Forelimb muscle (tissue), 1 donor: ENCODE data around the gene ZNF519. TPM values are rescaled to one million over a fixed set of nuclear protein-coding genes. Genes with fewer than 3 reads are reported as not detected.
"Not testable (repeated sequence)": the region's sequence is repeated elsewhere in the genome, so short reads cannot be mapped to it uniquely, and the experiment has no call there.

Experiments used
- DNase-seq: peaks from one replicate; pipeline ENCODE4 v3.0.0-alpha.2; 2013; ENCODE audit warnings: low read depth
- polyA plus RNA-seq: library from polyadenylated mRNA; unstranded; fragments of 120-200 nt; gene quantifications from one replicate; pipeline ENCODE4 v1.2.1, GENCODE V29; 2013; ENCODE audit not compliant: insufficient read length

ZNF519 gene
- 5.6 TPM for polyA plus RNA-seq

DNA sequence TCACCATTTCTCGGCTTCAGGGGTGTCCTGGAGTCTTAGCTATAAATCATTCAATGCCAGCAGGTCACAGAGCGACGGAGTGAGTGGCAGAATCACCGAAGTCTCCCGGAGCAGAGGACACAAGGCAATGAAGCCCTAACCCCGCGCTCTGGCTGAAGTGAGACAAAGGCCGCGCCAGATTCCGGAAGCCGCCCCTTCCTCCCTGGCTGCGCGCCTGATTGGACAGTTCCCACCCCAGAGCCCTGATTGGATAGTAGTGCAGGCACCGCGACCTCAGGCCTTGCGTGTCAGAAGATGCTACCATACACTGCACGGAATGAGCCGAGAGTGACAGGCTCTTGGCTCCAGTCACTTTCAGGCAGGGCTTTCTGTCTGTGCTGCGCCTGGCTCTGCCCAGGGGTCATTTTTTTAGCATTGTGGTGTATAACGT lies at the start of gene ZNF519:
TSS of gene ZNF519 (minus strand) at position 165 of the 430 bp plus-strand sequence. CDS start at position 7, 158 bp downstream.
- peak; percentile 93 for DNase-seq

DNA sequence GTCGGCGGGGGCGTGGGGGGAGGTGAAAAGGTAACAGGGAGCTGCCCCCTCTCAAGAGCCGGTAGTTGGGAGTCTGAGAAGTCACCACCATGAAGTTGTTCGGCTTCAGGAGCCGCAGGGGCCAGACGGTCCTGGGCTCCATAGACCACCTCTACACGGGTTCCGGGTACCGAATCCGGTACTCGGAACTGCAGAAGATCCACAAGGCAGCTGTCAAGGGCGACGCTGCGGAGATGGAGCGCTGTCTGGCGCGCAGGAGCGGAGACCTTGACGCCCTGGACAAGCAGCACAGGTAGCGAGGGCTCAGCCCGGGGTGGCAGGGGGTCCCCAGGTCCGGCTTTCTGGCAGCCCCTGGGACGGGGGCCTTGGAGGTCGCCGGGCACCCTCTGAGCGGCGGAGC lies 47.1 kb upstream of the ZNF519 start:
- no peak for DNase-seq

DNA sequence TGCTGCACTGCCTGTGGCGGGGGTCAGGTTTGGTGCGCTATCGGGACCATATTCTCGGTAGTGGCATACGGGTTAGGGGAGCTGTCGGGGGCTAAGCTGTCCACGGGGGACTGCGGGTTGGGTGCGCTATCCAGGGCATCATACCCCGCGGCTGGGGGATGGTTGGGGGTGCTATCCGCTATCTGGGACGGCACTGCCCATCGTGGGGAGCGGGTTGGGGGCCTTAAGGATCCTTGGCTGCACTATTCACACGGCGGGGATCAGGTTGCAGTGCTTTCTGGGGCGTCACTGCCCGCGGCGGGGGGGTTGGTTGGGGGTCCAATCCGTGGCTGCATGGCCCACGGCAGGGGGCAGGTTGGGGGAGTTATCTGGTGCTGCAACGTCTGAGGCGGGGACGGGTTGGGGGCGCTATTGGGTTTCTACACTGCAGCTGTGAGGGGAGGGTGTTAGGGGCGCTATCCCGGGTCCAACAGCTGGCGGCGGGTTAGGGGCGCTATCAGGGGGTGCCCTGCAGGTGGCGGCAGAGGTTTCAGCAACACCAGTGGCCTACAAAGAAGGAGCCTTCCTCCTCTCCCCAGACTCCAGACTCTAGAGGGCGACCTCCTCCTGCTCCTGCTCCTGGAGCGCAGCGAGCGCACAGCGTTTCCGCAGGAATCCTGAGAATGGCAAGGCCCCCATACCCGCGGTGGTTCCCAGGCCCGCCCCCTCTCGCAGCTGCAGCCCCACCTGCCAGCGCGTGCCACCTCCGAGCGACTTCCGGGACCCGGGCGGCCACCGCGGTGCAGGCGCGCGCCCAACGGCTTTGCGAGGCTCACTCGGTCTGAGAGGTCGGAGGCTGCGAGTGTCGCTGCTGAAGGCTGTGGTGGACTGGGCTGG lies 46.3 kb upstream of the ZNF519 start:
- not testable (repeated sequence) for DNase-seq

DNA sequence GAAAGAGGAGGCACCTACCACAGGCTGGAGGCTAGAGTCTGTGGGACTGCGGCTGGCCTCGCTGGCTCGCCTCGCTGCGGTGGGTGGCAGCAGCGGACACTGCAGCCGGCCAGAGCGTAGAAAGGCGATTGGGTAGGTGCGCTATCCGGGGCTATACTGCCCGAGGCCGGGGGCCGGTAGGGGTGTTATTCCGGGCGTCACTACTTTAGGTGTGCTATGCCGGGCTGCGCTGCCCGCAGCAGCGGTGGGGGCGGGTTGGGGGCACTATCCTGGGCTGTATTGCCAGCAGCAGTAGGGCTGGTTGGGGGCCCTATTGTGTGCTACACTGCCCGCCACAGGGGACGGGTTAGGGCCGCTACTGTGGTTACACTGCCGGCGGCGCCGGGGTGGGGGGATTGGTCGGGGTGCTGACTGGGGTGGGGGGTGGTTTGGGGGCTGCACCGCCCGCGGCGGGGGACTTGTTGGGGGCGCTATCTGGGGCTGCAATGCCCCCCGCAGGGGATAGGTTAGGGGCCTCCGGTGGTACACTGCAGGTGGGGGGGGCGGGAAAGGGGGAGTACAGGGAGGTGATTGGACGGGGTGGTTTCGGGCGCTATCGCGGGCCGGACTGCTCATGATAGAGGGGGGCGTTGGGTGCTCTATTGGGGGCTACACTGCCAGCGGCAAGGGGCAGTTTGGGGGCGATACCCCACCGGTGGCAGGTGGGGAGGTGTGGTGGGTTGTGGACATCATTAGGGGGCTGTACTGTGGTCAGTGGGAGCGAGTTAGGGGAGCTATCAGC lies 45.5 kb upstream of the ZNF519 start:
- not testable (repeated sequence) for DNase-seq

DNA sequence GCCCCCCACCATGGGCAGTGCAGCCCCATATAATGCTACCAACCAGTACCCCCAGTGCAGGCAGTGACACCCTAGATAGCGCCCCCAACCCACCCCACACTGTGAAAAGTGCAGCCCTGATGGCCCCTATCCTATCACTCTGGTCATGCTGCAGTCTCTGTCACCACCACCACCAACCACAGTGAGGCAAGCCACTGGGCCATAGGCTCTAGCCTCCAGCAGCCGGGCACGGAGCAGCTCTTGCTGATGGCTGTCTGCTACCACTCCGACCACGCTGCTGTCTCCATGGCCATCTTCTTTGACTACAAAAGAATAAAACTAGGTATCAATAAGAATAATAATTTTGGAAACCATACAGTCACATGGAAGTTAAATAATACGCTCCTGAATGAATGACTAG lies 43.2 kb upstream of the ZNF519 start:
- DNase-seq: not testable (repeated sequence)

DNA sequence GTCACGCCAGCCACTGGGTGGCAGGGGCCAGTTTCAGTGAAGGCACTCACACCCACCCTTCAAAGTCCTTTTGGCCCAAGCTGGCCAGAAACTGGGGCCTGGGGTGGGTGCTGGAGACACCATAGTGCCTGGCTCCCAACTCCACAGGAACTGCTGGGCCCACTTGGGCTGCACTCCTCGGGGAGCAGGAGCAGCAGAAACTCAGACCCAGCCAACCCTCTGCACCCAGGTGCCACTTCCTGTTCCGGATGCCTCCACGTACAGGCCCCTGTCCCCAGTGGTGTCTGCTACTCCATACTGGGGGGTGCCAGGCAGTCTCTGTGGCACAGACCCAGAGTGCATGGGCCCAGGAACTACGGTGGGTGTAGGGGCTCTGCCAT lies 42.5 kb upstream of the ZNF519 start:
- DNase-seq: no peak

DNA sequence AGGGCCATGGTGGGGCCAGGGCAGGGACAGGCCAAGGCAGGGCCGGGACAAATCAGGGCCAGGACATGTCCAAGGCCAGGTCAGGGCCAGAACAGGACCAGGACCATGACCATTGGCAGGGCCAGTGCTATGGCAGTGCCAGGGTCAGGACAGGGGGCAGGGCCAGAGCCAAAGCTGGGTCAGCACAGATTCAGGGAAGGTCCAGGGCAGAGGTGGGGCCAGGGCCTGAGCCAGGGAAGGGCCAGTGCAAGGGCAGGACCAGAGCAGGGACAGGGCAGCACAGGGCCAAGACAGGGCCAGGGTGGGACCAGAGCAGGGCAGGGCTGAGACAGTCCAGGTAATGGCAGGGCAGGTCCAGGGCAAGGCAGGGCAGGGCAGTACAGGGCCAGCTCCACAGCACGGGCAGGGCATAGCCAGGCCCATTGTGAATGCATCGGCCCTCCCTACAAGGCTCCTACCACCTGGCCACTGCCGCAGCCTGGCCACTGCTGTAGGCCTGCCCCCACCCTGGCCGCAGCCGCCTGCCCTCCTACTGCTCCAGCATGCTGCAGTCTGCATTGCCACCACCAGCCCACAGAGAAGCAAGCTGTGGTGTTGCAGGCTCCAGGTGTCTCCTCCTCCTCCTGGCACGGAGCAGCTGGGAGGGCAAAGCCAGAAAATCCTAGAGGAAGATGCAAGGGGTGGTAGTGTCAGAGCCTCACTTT lies 41.9 kb upstream of the ZNF519 start:
- not testable (repeated sequence) for DNase-seq

DNA sequence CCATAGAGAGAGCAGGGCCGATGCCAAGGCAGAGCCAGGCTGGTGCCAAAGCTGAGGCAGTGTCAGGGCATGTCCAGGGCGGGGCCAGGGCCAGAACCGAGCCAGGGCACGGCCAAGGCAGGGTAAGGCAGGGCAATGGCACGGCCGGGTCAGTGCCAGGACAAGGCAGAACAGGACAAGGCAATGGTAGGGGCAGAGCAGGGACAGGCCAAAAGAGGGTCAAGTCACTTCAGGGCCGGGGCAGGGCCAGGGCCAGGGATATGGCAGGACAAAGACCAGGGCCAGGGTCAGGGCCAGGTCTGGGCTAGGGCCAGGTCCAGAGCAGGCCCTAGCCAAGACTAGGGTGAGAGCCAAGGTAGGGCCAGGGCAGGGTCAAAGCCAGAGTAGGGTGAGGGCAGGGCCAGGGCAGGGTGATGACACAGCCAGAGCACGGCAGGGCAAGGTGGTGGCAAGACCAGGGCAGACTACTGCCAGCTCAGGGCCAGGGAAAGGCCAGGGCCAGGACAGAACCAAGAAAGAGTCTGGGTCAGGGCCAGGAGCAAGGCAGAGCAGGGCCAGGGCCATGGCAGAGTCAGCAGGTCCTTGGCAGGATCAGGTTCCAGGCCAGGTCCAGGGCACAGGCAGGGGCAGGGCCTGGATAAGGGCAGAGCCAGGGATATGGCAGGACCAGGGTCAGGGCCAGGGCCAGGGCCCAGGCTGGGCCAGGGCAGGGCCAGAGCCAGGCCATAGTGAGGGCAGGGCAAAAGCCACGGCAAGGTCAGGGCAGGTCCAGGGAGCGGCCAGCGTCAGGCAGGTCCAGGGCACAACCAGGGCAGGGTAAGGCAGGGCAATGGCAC lies 41.1 kb upstream of the ZNF519 start:
- not testable (repeated sequence) for DNase-seq

DNA sequence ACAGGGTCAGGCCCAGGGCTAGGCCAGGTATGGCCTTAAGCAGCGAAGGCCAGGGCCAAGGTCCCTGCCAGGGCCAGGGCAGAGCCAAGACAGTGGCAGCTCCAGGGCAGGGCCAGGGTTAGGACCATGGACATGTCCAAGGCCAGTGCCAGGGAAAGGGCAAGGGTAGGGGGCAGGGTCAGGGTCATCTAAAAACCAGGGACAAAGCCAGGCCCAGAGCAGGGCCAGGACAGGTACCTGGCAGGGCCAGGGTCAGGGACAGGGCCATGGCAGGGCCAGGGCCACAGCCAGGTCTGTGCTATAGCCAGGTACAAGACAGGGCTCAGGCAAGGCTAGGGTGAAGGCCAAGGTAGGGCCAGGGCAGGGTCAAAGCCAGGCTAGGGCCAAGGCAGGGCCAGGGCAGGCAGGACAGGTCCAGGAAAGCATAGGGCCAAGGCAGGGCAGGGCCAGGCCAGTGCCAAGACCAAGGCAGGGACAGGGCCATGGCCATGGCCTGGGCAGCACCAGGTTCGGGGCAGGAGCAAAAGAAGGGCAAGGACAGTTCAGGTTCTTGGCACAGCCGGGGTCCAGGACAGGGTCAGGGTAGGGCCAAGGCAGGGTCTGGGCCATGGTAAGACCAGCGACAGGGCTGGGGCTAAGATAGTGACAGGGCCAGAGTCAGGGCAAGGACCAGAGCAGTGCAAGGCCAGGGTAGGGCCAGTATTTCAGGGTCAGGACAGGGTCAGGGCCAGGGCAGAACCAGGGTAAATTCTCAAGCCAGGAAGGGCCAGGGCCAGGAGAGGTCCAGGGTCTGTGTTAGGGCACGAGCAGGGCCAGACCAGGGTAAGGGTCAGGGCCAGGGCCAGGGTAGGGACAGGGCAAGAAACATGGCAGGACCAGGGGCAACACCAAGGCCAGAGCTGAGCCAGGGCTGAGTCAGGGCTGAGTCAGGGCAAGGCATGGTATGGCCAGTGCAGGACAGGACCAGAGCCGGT lies 40.2 kb upstream of the ZNF519 start:
- not testable (repeated sequence) for DNase-seq

DNA sequence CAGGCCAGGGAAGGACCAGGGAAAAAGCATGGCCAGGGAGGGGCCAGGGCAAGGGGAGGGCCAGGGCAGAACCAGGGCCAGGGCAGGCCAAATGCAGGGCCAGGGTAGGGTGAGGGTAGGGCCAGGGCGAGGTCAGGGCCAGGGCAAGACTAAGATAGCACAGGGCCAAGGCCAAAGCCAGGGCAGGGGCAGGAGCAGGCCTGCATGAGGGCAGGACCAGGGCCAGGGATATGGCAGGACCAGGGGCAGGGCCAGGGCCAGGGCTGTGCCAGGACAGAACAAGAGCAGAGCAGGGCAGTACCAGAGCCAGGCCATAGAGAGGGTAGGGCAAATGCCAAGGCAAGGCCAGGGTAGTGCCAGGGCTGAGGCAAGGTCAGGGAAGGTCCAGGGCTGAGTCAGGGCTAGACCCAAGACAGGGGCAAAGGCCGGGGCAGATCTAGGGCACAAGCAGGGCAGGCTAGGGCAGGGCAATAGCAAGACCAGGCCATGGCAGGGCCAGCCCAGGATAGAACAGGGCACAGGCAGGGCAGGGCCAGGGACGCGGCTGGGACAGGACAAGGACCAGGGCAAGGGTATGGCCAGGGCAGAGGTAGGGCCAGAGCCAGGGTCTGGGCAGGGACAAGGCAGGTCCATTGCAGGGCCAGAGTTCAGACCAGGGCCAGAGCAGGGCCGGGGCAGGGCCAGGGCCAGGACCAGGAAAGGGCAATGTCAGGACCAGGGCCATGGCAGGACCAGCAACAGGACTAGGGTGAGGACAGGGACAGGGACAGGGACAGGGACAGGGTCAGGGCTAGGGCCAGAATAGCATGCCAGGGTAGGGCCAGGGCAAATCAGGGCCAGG lies 39.3 kb upstream of the ZNF519 start:
- DNase-seq: not testable (repeated sequence)

DNA sequence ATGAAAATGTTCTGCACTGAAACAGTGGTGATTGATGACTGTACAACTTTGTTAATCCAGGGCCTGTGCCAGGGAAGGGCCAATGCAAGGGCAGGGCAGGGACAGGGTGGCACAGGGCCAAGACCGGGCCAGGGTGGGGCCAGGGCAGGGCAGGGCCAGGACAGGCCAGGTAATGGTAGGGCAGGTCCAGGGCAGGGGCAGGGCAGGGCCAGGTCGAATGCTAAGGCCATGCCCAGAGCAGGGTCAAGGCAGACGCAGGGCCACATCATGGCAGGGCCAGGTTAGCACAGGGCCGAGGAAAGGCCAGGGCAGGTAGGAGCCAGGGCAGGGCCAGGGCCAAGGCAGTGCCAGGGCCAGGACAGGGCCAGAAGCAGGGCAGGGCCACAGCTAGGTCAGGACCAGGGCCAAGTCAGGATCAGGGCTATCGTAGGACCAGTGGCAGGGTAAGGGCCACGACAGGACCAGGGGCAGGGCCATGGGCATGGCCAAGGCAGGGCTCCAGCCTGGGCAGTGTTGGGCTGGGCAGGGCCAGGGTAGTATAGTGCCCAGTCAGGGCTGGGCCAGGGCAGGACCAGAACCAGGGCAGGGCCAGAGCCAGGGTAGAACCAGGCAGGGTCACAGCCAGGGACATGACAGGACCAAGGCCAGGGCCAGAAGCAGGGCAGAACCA lies 38.3 kb upstream of the ZNF519 start:
- DNase-seq: not testable (repeated sequence)

DNA sequence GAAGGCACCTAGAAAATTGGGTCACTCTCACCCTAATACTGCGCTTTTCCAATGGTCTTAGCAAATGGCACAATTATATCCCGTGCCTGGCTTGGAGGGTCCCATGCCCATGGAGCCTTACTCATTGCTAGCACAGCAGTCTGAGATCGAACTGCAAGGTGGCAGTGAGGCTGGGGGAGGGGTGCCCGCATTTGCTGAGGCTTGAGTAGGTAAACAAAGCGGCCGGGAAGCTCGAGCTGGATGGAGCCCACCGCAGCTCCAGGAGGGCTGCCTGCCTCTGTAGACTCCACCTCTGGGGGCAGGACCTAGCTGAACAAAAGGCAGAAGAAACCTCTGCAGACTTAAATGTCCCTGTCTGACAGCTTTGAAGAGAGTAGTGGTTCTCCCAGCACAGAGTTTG lies 30.7 kb upstream of the ZNF519 start:
- DNase-seq: not testable (repeated sequence)

DNA sequence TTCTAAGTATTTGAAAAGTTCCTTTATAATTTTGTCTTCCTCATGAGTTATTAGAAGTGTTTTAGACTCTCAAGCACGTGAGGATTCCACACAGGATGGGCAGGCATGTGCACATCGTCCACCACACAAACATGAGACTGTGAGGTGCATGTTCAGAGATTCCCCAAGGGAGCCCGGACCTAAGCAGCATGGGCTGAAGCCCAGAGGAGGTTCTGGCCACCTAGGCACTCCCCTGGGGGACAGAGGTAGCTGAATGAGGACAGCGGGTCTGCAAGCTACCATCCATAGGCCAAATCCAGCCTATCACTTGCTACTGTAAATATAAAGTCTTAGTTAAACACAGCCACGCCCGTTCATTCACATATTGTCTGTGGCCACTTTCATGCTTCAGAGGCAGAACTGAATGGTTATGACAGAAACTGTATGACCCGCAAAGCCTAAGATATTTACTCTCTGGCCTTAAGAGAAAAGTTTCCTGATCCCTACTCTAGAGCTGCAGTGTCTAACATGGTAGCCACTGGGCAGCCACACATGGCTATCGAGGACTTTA lies 19.4 kb upstream of the ZNF519 start:
- not testable (repeated sequence) for DNase-seq

DNA sequence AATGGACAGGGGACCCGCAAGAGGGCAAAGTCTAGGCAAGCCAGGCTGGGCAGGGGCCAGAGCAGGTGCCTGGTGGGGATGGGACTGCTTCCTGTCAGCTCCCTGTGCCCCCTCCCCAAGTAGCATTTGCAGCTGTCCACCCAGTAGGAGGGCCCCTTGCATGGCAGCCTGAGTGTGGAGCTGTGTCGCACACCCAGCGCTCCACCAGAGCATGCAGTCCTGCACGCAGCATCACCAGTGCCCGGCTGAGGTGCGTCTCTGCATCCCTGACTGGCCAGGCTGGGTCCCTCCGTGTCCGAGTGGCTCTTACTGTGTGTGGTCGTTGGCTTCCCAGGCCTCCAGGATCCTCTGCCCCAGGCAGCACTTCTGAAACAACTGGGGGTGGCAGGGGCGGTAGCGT lies 18.5 kb upstream of the ZNF519 start:
- DNase-seq: not testable (repeated sequence)

DNA sequence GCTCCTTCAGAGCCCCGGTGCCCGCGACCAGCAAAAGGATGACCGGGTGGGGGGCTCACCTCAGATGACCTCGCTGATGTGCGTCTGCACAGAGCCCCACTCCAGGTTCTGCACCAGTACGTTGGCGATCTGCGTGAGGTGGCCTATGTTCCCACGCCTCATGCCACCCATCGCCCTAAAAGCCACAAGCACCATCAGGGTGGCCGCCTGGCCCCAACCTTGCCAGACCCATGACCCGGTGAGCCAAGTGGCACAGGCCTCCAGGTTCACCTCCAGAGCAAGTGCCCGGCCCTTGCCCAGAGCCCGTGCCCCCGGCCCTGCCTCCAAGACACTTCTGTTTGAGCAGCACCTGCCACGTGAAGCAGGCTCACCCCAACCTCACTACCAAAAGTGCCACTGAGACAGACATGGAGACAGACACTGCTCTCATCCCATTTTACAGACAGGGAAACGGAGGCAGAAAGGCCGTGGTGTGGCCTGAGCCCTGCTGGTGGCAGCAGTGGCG lies 17.7 kb upstream of the ZNF519 start:
- DNase-seq: not testable (repeated sequence)

DNA sequence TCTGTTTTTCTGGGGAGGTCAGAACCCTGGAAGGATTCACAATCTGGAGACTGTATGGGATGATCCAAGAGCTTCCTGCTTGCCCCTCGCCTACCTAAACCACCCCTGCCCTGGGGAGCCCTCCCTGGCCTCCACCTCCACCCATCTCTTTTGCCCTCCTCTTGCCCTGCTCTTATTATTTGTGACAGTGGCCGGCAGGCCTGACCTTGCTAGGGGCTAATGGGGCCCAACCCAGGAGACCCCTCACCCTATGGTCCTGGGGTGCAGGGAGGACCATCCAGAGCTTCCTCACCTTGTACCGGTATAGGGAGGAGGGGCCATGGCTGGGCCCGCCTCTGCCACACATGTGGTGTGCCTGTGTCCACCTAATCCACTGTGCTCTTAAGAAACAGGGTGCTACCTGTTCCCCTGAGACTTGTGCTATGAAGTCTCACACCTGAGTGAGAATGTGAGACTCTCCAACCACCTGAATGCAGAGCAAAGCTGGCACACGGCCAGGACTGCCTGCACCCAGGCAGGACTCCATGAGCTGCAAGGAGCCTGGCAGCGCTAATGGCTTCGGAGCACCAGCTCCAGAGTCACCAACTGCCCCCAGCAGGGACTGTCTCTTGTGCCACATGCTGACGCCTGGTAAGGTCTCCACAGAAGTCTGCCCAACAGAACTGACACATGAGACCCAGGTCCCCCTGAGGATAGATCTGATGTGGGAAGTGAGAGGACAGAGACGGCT lies 17.1 kb upstream of the ZNF519 start:
- not testable (repeated sequence) for DNase-seq
